Type B pancreatic cell (in vitro differentiated cells): Measurements from ENCODE around the gene CASP1. TPM values are rescaled to one million over a fixed set of nuclear protein-coding genes. Genes with fewer than 3 reads are reported as not detected.

Source experiments
- DNase-seq: peaks from one replicate; pipeline ENCODE4 v3.0.0; 2021; ENCODE audit warnings: mixed read lengths; ENCODE audit not compliant: unreplicated experiment; ENCODE audit errors: extremely low spot score
- H3K27ac Mint-ChIP-seq: 2 replicates; pipeline ENCODE4 v1.8.0; 2021; ENCODE audit warnings: mild to moderate bottlenecking, mixed read lengths
- H3K27me3 Mint-ChIP-seq: 2 replicates; pipeline ENCODE4 v1.8.0; 2021; ENCODE audit warnings: mixed read lengths
- H3K36me3 Mint-ChIP-seq: 2 replicates; pipeline ENCODE4 v1.8.0; 2021; ENCODE audit warnings: mixed read lengths
- H3K4me1 Mint-ChIP-seq: one replicate; pipeline ENCODE4 v1.8.0; 2021; ENCODE audit warnings: mixed read lengths; ENCODE audit not compliant: unreplicated experiment
- H3K4me3 Mint-ChIP-seq: 2 replicates; pipeline ENCODE4 v1.8.0; 2021; ENCODE audit warnings: mild to moderate bottlenecking, mixed read lengths
- H3K9me3 Mint-ChIP-seq: 2 replicates; pipeline ENCODE4 v1.8.0; 2021; ENCODE audit warnings: mixed read lengths
- CTCF ChIP-seq: fragments of 200-600 bp; sonication (generic); conservative IDR thresholded peaks from 2 replicates; pipeline ENCODE4 v1.5.0; 2021; ENCODE audit warnings: antibody characterized with exemption, mild to moderate bottlenecking
- total RNA-seq: library from RNA; stranded (reverse); gene quantifications from 2 replicates; pipeline ENCODE4 v1.2.1, GENCODE V29; 2021; ENCODE audit warnings: low replicate concordance

Gene CASP1
- total RNA-seq, 1 donor from 2014 or later = 13.0 TPM

- no peak for DNase-seq
- no peaks in the 10 kb centered on the region for H3K4me1 Mint-ChIP-seq
- H3K27me3 Mint-ChIP-seq = no peaks in the 10 kb centered on the region
- H3K4me3 Mint-ChIP-seq = no peak overlapping the region
- H3K27ac Mint-ChIP-seq = no peak overlapping the region
- TF ChIP-seq CTCF = no peak
- H3K36me3 Mint-ChIP-seq = no peaks in the 10 kb centered on the region
- H3K9me3 Mint-ChIP-seq = no peaks in the 10 kb centered on the region
These were observed 12.4 kb downstream of the CASP1 start for GRCh38 chr11:105022527-105022926.

GRCh38 chr11:105007463-105007862 lies 27.5 kb downstream of the CASP1 start:
- H3K27ac Mint-ChIP-seq = no peak overlapping the region

GRCh38 chr11:105005451-105005845 lies 29.5 kb downstream of the CASP1 start:
- TF ChIP-seq CTCF = no peak
- H3K9me3 Mint-ChIP-seq = peaks cover 4% of the 10 kb centered on the region
- H3K4me3 Mint-ChIP-seq = no peak overlapping the region
- no peaks in the 10 kb centered on the region for H3K27me3 Mint-ChIP-seq
- H3K4me1 Mint-ChIP-seq = no peaks in the 10 kb centered on the region
- H3K27ac Mint-ChIP-seq = no peak overlapping the region
- no peaks in the 10 kb centered on the region for H3K36me3 Mint-ChIP-seq
- no peak for DNase-seq

More at GRCh38 chr11:105007463-105007862, 27.5 kb downstream of the CASP1 start:
- Mint-ChIP-seq H3K4me1 (no peaks in the 10 kb centered on the region), H3K9me3 (no peaks in the 10 kb centered on the region), H3K4me3 (no peak overlapping the region), H3K27me3 (no peaks in the 10 kb centered on the region), H3K36me3 (no peaks in the 10 kb centered on the region)
- no peak for TF ChIP-seq CTCF
- DNase-seq = no peak

GRCh38 chr11:105004021-105004420 lies 30.9 kb downstream of the CASP1 start:
- H3K27me3 Mint-ChIP-seq = no peaks in the 10 kb centered on the region
- TF ChIP-seq CTCF = no peak
- H3K27ac Mint-ChIP-seq = no peak overlapping the region
- no peaks in the 10 kb centered on the region for H3K4me1 Mint-ChIP-seq
- peaks cover 4% of the 10 kb centered on the region for H3K9me3 Mint-ChIP-seq
- no peak for DNase-seq
- H3K36me3 Mint-ChIP-seq = no peaks in the 10 kb centered on the region
- no peak overlapping the region for H3K4me3 Mint-ChIP-seq

- Mint-ChIP-seq H3K4me3 (no peak overlapping the region), H3K36me3 (no peaks in the 10 kb centered on the region), H3K9me3 (peaks cover 4% of the 10 kb centered on the region), H3K27me3 (no peaks in the 10 kb centered on the region), H3K4me1 (no peaks in the 10 kb centered on the region), H3K27ac (no peak overlapping the region)
- no peak for TF ChIP-seq CTCF
- DNase-seq = no peak
These were observed 31.8 kb downstream of the CASP1 start for GRCh38 chr11:105003151-105003550.

GRCh38 chr11:105000797-105001196 lies 34.1 kb downstream of the CASP1 start:
- peak; percentile 62 for TF ChIP-seq CTCF
- Mint-ChIP-seq H3K4me3 (no peak overlapping the region), H3K27me3 (no peaks in the 10 kb centered on the region), H3K27ac (no peak overlapping the region), H3K4me1 (no peaks in the 10 kb centered on the region), H3K9me3 (peaks cover 4% of the 10 kb centered on the region), H3K36me3 (no peaks in the 10 kb centered on the region)
- no peak for DNase-seq
